Ishikawa (cell line): Measurements from ENCODE around the gene XRCC1.
A peak's percentile ranks its signal among the peaks of the same experiment; 100 is the strongest.

Experiments
- CEBPB ChIP-seq: IDR thresholded peaks from 2 replicates; pipeline ENCODE4 v1.6.1; 2012
- CREB1 ChIP-seq: IDR thresholded peaks from 2 replicates; pipeline ENCODE4 v1.6.1; 2012; ENCODE audit warnings: low read depth
- EGR1 ChIP-seq: IDR thresholded peaks from 2 replicates; pipeline ENCODE4 v1.6.1; 2012
- EP300 ChIP-seq: IDR thresholded peaks from 2 replicates; pipeline ENCODE4 v1.6.1; 2012; ENCODE audit warnings: borderline replicate concordance
- FOXM1 ChIP-seq: IDR thresholded peaks from 2 replicates; pipeline ENCODE4 v1.6.1; 2012; ENCODE audit warnings: low read depth, borderline replicate concordance
- MAX ChIP-seq: IDR thresholded peaks from 2 replicates; pipeline ENCODE4 v1.6.1; 2012
- NFIC ChIP-seq: IDR thresholded peaks from 2 replicates; pipeline ENCODE4 v1.6.1; 2012
- RAD21 ChIP-seq: IDR thresholded peaks from 2 replicates; pipeline ENCODE4 v1.6.1; 2012; ENCODE audit warnings: low read depth
- REST ChIP-seq: IDR thresholded peaks from 2 replicates; pipeline ENCODE4 v1.6.1; 2012; ENCODE audit warnings: low read depth, mild to moderate bottlenecking
- TAF1 ChIP-seq: IDR thresholded peaks from 2 replicates; pipeline ENCODE4 v1.6.1; 2012; ENCODE audit warnings: low read depth, mild to moderate bottlenecking
- TCF12 ChIP-seq: IDR thresholded peaks from 2 replicates; pipeline ENCODE4 v1.6.1; 2012; ENCODE audit warnings: low read depth
- TEAD4 ChIP-seq: IDR thresholded peaks from 2 replicates; pipeline ENCODE4 v1.6.1; 2012
- USF1 ChIP-seq: IDR thresholded peaks from 2 replicates; pipeline ENCODE4 v1.6.1; 2012
- YY1 ChIP-seq: IDR thresholded peaks from 2 replicates; pipeline ENCODE4 v1.6.1; 2012; ENCODE audit warnings: low read depth
- ZBTB7A ChIP-seq: IDR thresholded peaks from 2 replicates; pipeline ENCODE4 v1.6.1; 2012; ENCODE audit warnings: low read depth

XRCC1 gene

GRCh38 chr19:43575156-43575950 lies at the start of gene XRCC1, which contains the start of gene PINLYP:
Gene XRCC1, minus strand, starts transcription at chr19:43575527. Its CDS starts 69 bp downstream, at chr19:43575458.
Gene PINLYP, plus strand, starts transcription at chr19:43575801. Its CDS starts 1,391 bp downstream, at chr19:43577192.
- no peak for TF ChIP-seq TEAD4
- no peak for TF ChIP-seq YY1
- TF ChIP-seq TAF1: peak; percentile 63; the same call in 1 of the 2 replicates
- peak; percentile 74; the same call in 1 of the 2 replicates for TF ChIP-seq ZBTB7A
- TF ChIP-seq TCF12: 0 out of 2 replicates have a peak, but pooled peaks have one; percentile 23
- no peak for TF ChIP-seq NFIC
- TF ChIP-seq CEBPB: no peak
- no peak; the same call in 1 of the 2 replicates for TF ChIP-seq FOXM1
- no peak for TF ChIP-seq USF1
- TF ChIP-seq CREB1: peak; percentile 77; the same call in 1 of the 2 replicates
- peak; percentile 71; the same call in 1 of the 2 replicates for TF ChIP-seq MAX

- TF ChIP-seq CEBPB: no peak
- no peak for TF ChIP-seq CREB1
- TF ChIP-seq USF1: no peak
- no peak for TF ChIP-seq YY1
- no peak for TF ChIP-seq TAF1
- TF ChIP-seq EGR1: no peak
- TF ChIP-seq RAD21: no peak
- no peak for TF ChIP-seq REST
- no peak for TF ChIP-seq ZBTB7A
- no peak for TF ChIP-seq TCF12
- TF ChIP-seq MAX: no peak
- TF ChIP-seq NFIC: no peak
- TF ChIP-seq TEAD4: no peak
- TF ChIP-seq EP300: no peak
- no peak for TF ChIP-seq FOXM1
Observed at GRCh38 chr19:43624933-43625332, 49.6 kb upstream of the XRCC1 start.

- TF ChIP-seq MAX: no peak
- TF ChIP-seq EGR1: peak; percentile 6; the same call in 1 of the 2 replicates
Observed at GRCh38 chr19:43623889-43624670, 48.8 kb upstream of the XRCC1 start.

- no peak for TF ChIP-seq TAF1
- no peak for TF ChIP-seq TEAD4
- TF ChIP-seq REST: no peak
- TF ChIP-seq FOXM1: no peak
- TF ChIP-seq USF1: no peak
- TF ChIP-seq TCF12: no peak
- no peak for TF ChIP-seq RAD21
- no peak for TF ChIP-seq ZBTB7A
- no peak for TF ChIP-seq MAX
Observed at GRCh38 chr19:43622956-43623355, 47.6 kb upstream of the XRCC1 start.

GRCh38 chr19:43622070-43622469 lies 46.7 kb upstream of the XRCC1 start:
- TF ChIP-seq USF1 (no peak), REST (no peak), RAD21 (no peak), CREB1 (no peak), TAF1 (no peak), YY1 (no peak), FOXM1 (no peak), TEAD4 (no peak), TCF12 (no peak), MAX (no peak), EP300 (no peak)
